ENCODE measurements around the gene ISL1. TPM values are rescaled to one million over a fixed set of nuclear protein-coding genes. Genes with fewer than 3 reads are reported as not detected.

ISL1 gene
- total RNA-seq, 1 experiment from 2014 or later, result 1.2 TPM

DNA sequence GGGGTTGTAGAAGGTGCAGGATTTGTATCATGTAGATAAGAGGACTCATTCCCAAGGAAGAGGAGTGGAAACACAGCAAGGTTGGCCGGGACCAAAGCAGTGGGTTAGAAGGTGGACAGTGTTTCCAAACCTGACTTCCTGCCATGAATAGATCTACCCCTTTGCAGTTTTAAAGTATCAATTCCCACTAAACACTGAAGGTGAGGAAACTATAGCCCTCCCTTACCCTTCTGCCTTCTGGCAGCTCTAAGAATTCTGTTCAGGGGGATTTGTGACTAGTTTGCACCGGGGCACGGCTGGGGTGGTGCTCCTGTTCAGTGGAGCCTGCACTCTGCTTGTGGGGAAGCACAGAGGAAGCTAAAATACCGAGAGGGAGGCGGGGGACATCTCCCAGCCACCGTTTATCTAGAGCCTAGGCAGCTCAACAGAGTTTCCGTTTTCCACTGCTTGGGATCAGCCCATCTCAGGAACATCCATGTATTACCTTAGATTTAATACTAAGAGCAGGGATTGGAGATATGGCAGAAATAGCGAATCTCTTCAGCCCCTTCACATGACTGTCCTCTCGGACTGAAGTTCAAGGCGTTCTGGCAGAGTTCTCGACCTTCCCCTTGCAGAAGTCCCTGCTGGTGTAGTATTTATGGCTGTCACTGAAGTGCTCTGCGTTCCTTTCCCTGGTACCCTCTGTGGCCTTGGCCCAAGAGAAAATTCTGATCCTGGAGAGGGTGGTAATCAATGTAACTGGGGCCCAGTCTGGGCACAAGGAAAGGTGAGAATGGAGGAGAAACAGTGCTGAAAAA lies 5.4 kb downstream of the ISL1 start:
- Mint-ChIP-seq H3K4me3 (ENCODE audit: unreplicated experiment) (no peak overlapping the region), H3K27me3 (ENCODE audit: insufficient read depth, unreplicated experiment) (no peaks in the 10 kb centered on the region), H3K9me3 (ENCODE audit: unreplicated experiment) (no peaks in the 10 kb centered on the region), H3K27ac (ENCODE audit: low read depth, unreplicated experiment) (no peak overlapping the region), H3K4me1 (ENCODE audit: insufficient read depth, unreplicated experiment) (peaks cover 50% of the 10 kb centered on the region), H3K36me3 (ENCODE audit: insufficient read depth, unreplicated experiment) (no peaks in the 10 kb centered on the region)
- ChIA-PET CTCF (interaction anchor here (0.5 to 1.3 kb wide), 8 partner anchors 8 to 1070 kb away, joined by 3 to 10 read pairs (median 3); no protein-coding TSS in a partner anchor), POLR2A (interaction anchor here (1.1 to 1.8 kb wide), 5 partner anchors 8 to 441 kb away, joined by 5 to 15 read pairs (median 6); no protein-coding TSS in a partner anchor)
- BruUV-seq (replicated peaks), result no TSS peak
- no peak for DNase-seq (ENCODE audit: unreplicated experiment)
- TF ChIP-seq, protein P1, sequence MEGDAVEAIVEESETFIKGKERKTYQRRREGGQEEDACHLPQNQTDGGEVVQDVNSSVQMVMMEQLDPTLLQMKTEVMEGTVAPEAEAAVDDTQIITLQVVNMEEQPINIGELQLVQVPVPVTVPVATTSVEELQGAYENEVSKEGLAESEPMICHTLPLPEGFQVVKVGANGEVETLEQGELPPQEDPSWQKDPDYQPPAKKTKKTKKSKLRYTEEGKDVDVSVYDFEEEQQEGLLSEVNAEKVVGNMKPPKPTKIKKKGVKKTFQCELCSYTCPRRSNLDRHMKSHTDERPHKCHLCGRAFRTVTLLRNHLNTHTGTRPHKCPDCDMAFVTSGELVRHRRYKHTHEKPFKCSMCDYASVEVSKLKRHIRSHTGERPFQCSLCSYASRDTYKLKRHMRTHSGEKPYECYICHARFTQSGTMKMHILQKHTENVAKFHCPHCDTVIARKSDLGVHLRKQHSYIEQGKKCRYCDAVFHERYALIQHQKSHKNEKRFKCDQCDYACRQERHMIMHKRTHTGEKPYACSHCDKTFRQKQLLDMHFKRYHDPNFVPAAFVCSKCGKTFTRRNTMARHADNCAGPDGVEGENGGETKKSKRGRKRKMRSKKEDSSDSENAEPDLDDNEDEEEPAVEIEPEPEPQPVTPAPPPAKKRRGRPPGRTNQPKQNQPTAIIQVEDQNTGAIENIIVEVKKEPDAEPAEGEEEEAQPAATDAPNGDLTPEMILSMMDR (IDR thresholded peaks at IDR 0.05; ENCODE audit: unreplicated experiment), result no peak
- intact Hi-C loops (cut with micrococcal nuclease), result loop anchor here (5.0 to 10.0 kb wide), 2 partner anchors 296 to 1409 kb away; no protein-coding TSS in a partner anchor

DNA sequence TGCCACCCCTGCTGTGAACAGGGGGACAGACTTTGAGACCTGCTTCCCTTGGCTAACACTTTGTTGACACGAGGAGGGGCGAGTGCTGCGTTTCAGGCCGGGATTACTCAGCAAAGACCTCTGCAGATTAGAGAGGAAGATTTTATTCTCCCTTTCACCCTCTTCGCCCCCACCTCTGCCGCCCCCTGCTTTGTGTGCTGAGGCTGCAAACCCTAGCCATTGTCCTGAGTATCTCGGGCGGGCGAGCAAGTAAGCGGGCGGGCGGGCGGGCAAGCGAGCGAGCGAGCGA lies 6.0 kb downstream of the ISL1 start:
- DNase-seq (ENCODE audit: unreplicated experiment), result no peak
- no peaks in the 10 kb centered on the region for H3K27me3 Mint-ChIP-seq (ENCODE audit: insufficient read depth, unreplicated experiment)
- intact Hi-C loops (cut with micrococcal nuclease), result loop anchor here (5.0 to 10.0 kb wide), 2 partner anchors 296 to 1408 kb away; no protein-coding TSS in a partner anchor
- ChIA-PET CTCF (no interaction called here), POLR2A (interaction anchor here (1.7 kb wide), 1 partner anchor 16 kb away, joined by 7 read pairs; no protein-coding TSS in a partner anchor)
- H3K4me1 Mint-ChIP-seq (ENCODE audit: insufficient read depth, unreplicated experiment), result peaks cover 49% of the 10 kb centered on the region
- no peak overlapping the region for H3K27ac Mint-ChIP-seq (ENCODE audit: low read depth, unreplicated experiment)
- no peaks in the 10 kb centered on the region for H3K9me3 Mint-ChIP-seq (ENCODE audit: unreplicated experiment)
- BruUV-seq (replicated peaks), result no TSS peak
- H3K4me3 Mint-ChIP-seq (ENCODE audit: unreplicated experiment), result no peak overlapping the region
- no peaks in the 10 kb centered on the region for H3K36me3 Mint-ChIP-seq (ENCODE audit: insufficient read depth, unreplicated experiment)
- TF ChIP-seq, protein P1 (IDR thresholded peaks at IDR 0.05; ENCODE audit: unreplicated experiment), result no peak

DNA sequence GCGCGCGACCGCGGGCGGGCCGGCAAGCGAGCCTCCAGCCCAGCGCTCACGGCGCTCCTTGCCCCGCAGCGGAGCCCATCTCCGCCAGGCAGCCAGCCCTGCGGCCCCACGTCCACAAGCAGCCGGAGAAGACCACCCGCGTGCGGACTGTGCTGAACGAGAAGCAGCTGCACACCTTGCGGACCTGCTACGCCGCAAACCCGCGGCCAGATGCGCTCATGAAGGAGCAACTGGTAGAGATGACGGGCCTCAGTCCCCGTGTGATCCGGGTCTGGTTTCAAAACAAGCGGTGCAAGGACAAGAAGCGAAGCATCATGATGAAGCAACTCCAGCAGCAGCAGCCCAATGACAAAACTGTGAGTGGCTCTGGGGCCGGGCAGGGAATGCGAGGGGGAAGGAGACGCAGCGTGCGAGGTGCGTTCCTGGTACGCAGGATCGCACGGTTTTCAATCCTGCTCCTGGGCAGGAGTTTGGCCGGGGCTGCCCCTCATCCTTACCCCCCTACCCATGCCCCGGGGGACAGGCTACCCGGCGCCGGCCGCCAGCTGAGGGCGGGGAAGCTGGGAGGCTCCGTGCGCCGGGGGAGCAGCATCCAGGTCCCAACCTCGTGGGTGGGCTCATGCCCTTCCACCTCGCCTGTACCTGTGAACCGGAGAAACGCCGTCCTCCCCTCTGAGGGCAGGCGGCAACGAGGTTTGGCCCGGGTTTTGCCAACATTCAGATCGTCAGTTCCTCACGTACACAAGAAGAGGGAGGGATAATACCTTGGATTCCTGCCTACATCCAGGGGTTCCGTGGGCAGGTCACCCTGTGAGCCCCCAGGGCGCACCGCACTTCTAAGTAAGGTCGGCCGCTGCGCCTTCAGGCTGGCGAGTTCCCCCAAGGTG lies 6.6 kb downstream of the ISL1 start:
- H3K27ac Mint-ChIP-seq (ENCODE audit: low read depth, unreplicated experiment), result no peak overlapping the region
- no peaks in the 10 kb centered on the region for H3K9me3 Mint-ChIP-seq (ENCODE audit: unreplicated experiment)
- BruUV-seq (replicated peaks), result no TSS peak
- no peaks in the 10 kb centered on the region for H3K27me3 Mint-ChIP-seq (ENCODE audit: insufficient read depth, unreplicated experiment)
- intact Hi-C loops (cut with micrococcal nuclease), result loop anchor here (5.0 to 10.0 kb wide), 2 partner anchors 295 to 1407 kb away; no protein-coding TSS in a partner anchor
- peaks cover 43% of the 10 kb centered on the region for H3K4me1 Mint-ChIP-seq (ENCODE audit: insufficient read depth, unreplicated experiment)
- TF ChIP-seq, protein P1 (IDR thresholded peaks at IDR 0.05; ENCODE audit: unreplicated experiment), result no peak
- no peak for DNase-seq (ENCODE audit: unreplicated experiment)
- H3K4me3 Mint-ChIP-seq (ENCODE audit: unreplicated experiment), result no peak overlapping the region
- POLR2A ChIA-PET, result no interaction called here
- CTCF ChIA-PET, result interaction anchor here (0.6 kb wide), 1 partner anchor 22 kb away, joined by 5 read pairs; no protein-coding TSS in a partner anchor
- no peaks in the 10 kb centered on the region for H3K36me3 Mint-ChIP-seq (ENCODE audit: insufficient read depth, unreplicated experiment)

DNA sequence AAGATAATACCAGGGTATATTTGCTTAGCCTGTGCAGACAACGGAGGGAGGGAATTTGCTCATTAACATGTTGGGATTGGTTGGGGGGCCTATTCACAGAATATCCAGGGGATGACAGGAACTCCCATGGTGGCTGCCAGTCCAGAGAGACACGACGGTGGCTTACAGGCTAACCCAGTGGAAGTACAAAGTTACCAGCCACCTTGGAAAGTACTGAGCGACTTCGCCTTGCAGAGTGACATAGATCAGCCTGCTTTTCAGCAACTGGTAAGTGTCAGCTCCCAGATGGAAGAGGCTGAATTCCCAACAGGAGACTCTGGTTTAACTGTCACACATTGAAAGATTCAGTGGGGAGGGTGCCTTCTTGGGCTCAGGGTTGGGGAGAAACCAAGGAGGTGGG lies 7.9 kb downstream of the ISL1 start:
- Mint-ChIP-seq H3K27me3 (ENCODE audit: insufficient read depth, unreplicated experiment) (no peaks in the 10 kb centered on the region), H3K4me3 (ENCODE audit: unreplicated experiment) (no peak overlapping the region), H3K27ac (ENCODE audit: low read depth, unreplicated experiment) (no peak overlapping the region), H3K9me3 (ENCODE audit: unreplicated experiment) (no peaks in the 10 kb centered on the region), H3K4me1 (ENCODE audit: insufficient read depth, unreplicated experiment) (peaks cover 33% of the 10 kb centered on the region), H3K36me3 (ENCODE audit: insufficient read depth, unreplicated experiment) (no peaks in the 10 kb centered on the region)
- no peak for DNase-seq (ENCODE audit: unreplicated experiment)
- CTCF ChIA-PET, result no interaction called here
- TF ChIP-seq, protein P1 (IDR thresholded peaks at IDR 0.05; ENCODE audit: unreplicated experiment), result no peak
- POLR2A ChIA-PET, result no interaction called here
- intact Hi-C loops (cut with micrococcal nuclease), result no loop called here
- BruUV-seq (replicated peaks), result no TSS peak
